Dedifferentiated amniotic fluid mesenchymal stem cell (primary cell): ENCODE measurements around the gene SHC2.

ENCODE experiments used
- DNase-seq: peaks from one replicate; pipeline ENCODE4 v3.0.0-alpha.2; 2016; ENCODE audit errors: extremely low spot score

The SHC2 gene

GRCh38 chr19:472005-472858 is 11.4 kb upstream of the SHC2 start:
- no peak for DNase-seq

GRCh38 chr19:470701-471100 is 9.9 kb upstream of the SHC2 start:
- no peak for DNase-seq

GRCh38 chr19:469833-470232 is 9.0 kb upstream of the SHC2 start:
- no peak for DNase-seq

- no peak for DNase-seq
Observed at GRCh38 chr19:468587-469256, 7.9 kb upstream of the SHC2 start.

- no peak for DNase-seq
Observed at GRCh38 chr19:467554-467953, 6.7 kb upstream of the SHC2 start.

- no peak for DNase-seq
Observed at GRCh38 chr19:465056-465816, 4.4 kb upstream of the SHC2 start.

- DNase-seq, result no peak
Observed at GRCh38 chr19:464208-464545, 3.3 kb upstream of the SHC2 start.

- no peak for DNase-seq
Observed at GRCh38 chr19:463483-464207, 2.8 kb upstream of the SHC2 start.

GRCh38 chr19:461721-462551 is 1.1 kb upstream of the SHC2 start:
- no peak for DNase-seq

GRCh38 chr19:459724-460511 is 915 bp downstream of the SHC2 start:
- no peak for DNase-seq

- no peak for DNase-seq
Observed at GRCh38 chr19:458091-459042, 2.5 kb downstream of the SHC2 start.

GRCh38 chr19:457636-458035 is 3.2 kb downstream of the SHC2 start:
- DNase-seq, result no peak

GRCh38 chr19:456547-457110 is 4.2 kb downstream of the SHC2 start:
- no peak for DNase-seq

- no peak for DNase-seq
Observed at GRCh38 chr19:455851-456546, 4.8 kb downstream of the SHC2 start.

GRCh38 chr19:455031-455705 is 5.7 kb downstream of the SHC2 start:
- DNase-seq, result no peak

GRCh38 chr19:453606-454005 is 7.2 kb downstream of the SHC2 start:
- no peak for DNase-seq

- no peak for DNase-seq
Observed at GRCh38 chr19:452829-453228, 8.0 kb downstream of the SHC2 start.
